Smooth muscle cell of the brain vasculature (primary cell): Measurements from ENCODE around the gene RAB31.
"Not testable (repeated sequence)": the region's sequence is repeated elsewhere in the genome, so short reads cannot be mapped to it uniquely, and the experiment has no call there.

Experiments
- DNase-seq: peaks from one replicate; pipeline ENCODE4 v3.0.0-alpha.2; 2012; ENCODE audit warnings: low read depth, low spot score

Gene RAB31

GRCh38 chr18:9708057-9708433 lies at the start of gene RAB31:
Gene RAB31, plus strand, starts transcription at chr18:9708301. Its CDS starts 105 bp downstream, at chr18:9708406.
- no peak for DNase-seq

GRCh38 chr18:9659499-9660375 lies 48.4 kb upstream of the RAB31 start:
- DNase-seq: no peak

GRCh38 chr18:9661564-9661963 lies 46.5 kb upstream of the RAB31 start:
- DNase-seq: no peak

- DNase-seq: no peak
Measured at GRCh38 chr18:9663377-9663776, 44.7 kb upstream of the RAB31 start.

- no peak for DNase-seq
Measured at GRCh38 chr18:9665314-9665713, 42.8 kb upstream of the RAB31 start.

GRCh38 chr18:9666548-9666947 lies 41.6 kb upstream of the RAB31 start:
- no peak for DNase-seq

- no peak for DNase-seq
Measured at GRCh38 chr18:9669016-9669415, 39.1 kb upstream of the RAB31 start.

- DNase-seq: no peak
Measured at GRCh38 chr18:9671214-9671613, 36.9 kb upstream of the RAB31 start.

GRCh38 chr18:9673296-9674251 lies 34.5 kb upstream of the RAB31 start:
- no peak for DNase-seq

GRCh38 chr18:9678216-9678615 lies 29.9 kb upstream of the RAB31 start:
- not testable (repeated sequence) for DNase-seq

GRCh38 chr18:9679125-9679524 lies 29.0 kb upstream of the RAB31 start:
- DNase-seq: no peak

- DNase-seq: no peak
Measured at GRCh38 chr18:9681217-9681616, 26.9 kb upstream of the RAB31 start.

- no peak for DNase-seq
Measured at GRCh38 chr18:9682572-9682971, 25.5 kb upstream of the RAB31 start.

- DNase-seq: no peak
Measured at GRCh38 chr18:9683418-9684396, 24.4 kb upstream of the RAB31 start.

- DNase-seq: no peak
Measured at GRCh38 chr18:9684881-9685614, 23.1 kb upstream of the RAB31 start.

GRCh38 chr18:9685615-9685890 lies 22.5 kb upstream of the RAB31 start:
- DNase-seq: no peak

GRCh38 chr18:9688036-9688741 lies 19.9 kb upstream of the RAB31 start:
- no peak for DNase-seq

GRCh38 chr18:9689253-9689652 lies 18.8 kb upstream of the RAB31 start:
- DNase-seq: no peak

GRCh38 chr18:9690418-9691188 lies 17.5 kb upstream of the RAB31 start:
- no peak for DNase-seq
